PFSK-1 (cell line): ENCODE measurements around the gene TRPC4.

Experiments
- FOXP2 ChIP-seq: optimal IDR thresholded peaks from 2 replicates; pipeline ENCODE3; 2011; ENCODE audit warnings: borderline replicate concordance, control low read depth, inconsistent platforms; ENCODE audit not compliant: insufficient read depth; ENCODE audit errors: extremely low read length, extremely low read depth
- POLR2AphosphoS5 ChIP-seq: IDR thresholded peaks from 2 replicates; pipeline ENCODE4 v1.6.1; 2012; ENCODE audit warnings: low read depth, mild to moderate bottlenecking, control low read depth, low read length, moderate library complexity
- REST ChIP-seq, 2 experiments: IDR thresholded peaks; 2 replicates each; pipeline versions ENCODE4 v1.6.1 to v1.8.0; 2011 to 2012; ENCODE audit warnings: low read depth in 2 of 2, low read length in 2 of 2, control low read depth in 1 of 2, inconsistent platforms in 1 of 2, mild to moderate bottlenecking in 1 of 2, moderate library complexity in 1 of 2; ENCODE audit not compliant: insufficient read depth in 1 of 2
- SIN3A ChIP-seq: IDR thresholded peaks from 2 replicates; pipeline ENCODE4 v1.6.1; 2012; ENCODE audit warnings: mild to moderate bottlenecking, low read length, moderate library complexity, borderline replicate concordance; ENCODE audit not compliant: insufficient read depth
- TAF1 ChIP-seq: IDR thresholded peaks from 2 replicates; pipeline ENCODE4 v1.6.1; 2012; ENCODE audit warnings: low read length, control low read depth, borderline replicate concordance; ENCODE audit not compliant: insufficient read depth

Gene TRPC4

GRCh38 chr13:37615276-37615675 is 254.3 kb downstream of the TRPC4 start:
- TF ChIP-seq TAF1 (no peak), POLR2AphosphoS5 (no peak), REST (IDR thresholded peaks at IDR 0.05; ENCODE audit: insufficient read depth in 1 of 2, low read depth in 2 of 2, low read length in 2 of 2) (no peak), FOXP2 (no peak), SIN3A (no peak)

- TF ChIP-seq FOXP2 (no peak), TAF1 (no peak)
Measured at GRCh38 chr13:37613638-37614037, 255.9 kb downstream of the TRPC4 start.

GRCh38 chr13:37613236-37613635 is 256.3 kb downstream of the TRPC4 start:
- no peak for TF ChIP-seq REST (IDR thresholded peaks at IDR 0.05; ENCODE audit: insufficient read depth in 1 of 2, low read depth in 2 of 2, low read length in 2 of 2)
- no peak for TF ChIP-seq POLR2AphosphoS5
- TF ChIP-seq TAF1, result no peak
- no peak for TF ChIP-seq SIN3A
- no peak for TF ChIP-seq FOXP2

- no peak for TF ChIP-seq SIN3A
- TF ChIP-seq FOXP2, result no peak
Measured at GRCh38 chr13:37608750-37609339, 260.7 kb downstream of the TRPC4 start.

- TF ChIP-seq REST (IDR thresholded peaks at IDR 0.05; ENCODE audit: insufficient read depth in 1 of 2, low read depth in 2 of 2, low read length in 2 of 2) (no peak), TAF1 (no peak), FOXP2 (no peak), SIN3A (no peak), POLR2AphosphoS5 (no peak)
Measured at GRCh38 chr13:37602733-37603381, 266.7 kb downstream of the TRPC4 start.

GRCh38 chr13:37601648-37602440 is 267.7 kb downstream of the TRPC4 start:
- TF ChIP-seq TAF1 (no peak), REST (IDR thresholded peaks at IDR 0.05; ENCODE audit: insufficient read depth in 1 of 2, low read depth in 2 of 2, low read length in 2 of 2) (no peak), FOXP2 (no peak), POLR2AphosphoS5 (no peak), SIN3A (no peak)
